Midbrain (tissue), 1 donor: Measurements from ENCODE around the gene MCRS1.

Experiments used
- DNase-seq: peaks from one replicate; lab custom pipeline; 2025; lab: John Stamatoyannopoulos, UW

Gene MCRS1

GRCh38 chr12:49555631-49556390 is 12.1 kb downstream of the MCRS1 start:
- no peak for DNase-seq

GRCh38 chr12:49554266-49554665 is 13.7 kb downstream of the MCRS1 start:
- no peak for DNase-seq

- no peak for DNase-seq
Measured at GRCh38 chr12:49553512-49554088, 14.3 kb downstream of the MCRS1 start.

GRCh38 chr12:49552899-49553298 is 15.0 kb downstream of the MCRS1 start:
- DNase-seq, result no peak

GRCh38 chr12:49552425-49552824 is 15.5 kb downstream of the MCRS1 start:
- DNase-seq, result no peak

GRCh38 chr12:49552014-49552413 is 15.9 kb downstream of the MCRS1 start:
- DNase-seq, result peak; percentile 17

GRCh38 chr12:49550693-49551252 is 17.2 kb downstream of the MCRS1 start:
- DNase-seq, result no peak

- DNase-seq, result no peak
Measured at GRCh38 chr12:49549735-49550692, 17.9 kb downstream of the MCRS1 start.

GRCh38 chr12:49548822-49549648 is 18.9 kb downstream of the MCRS1 start:
- DNase-seq, result no peak

- DNase-seq, result no peak
Measured at GRCh38 chr12:49548481-49548821, 19.5 kb downstream of the MCRS1 start.

- DNase-seq, result no peak
Measured at GRCh38 chr12:49547090-49547690, 20.8 kb downstream of the MCRS1 start.

- DNase-seq, result no peak
Measured at GRCh38 chr12:49546481-49546880, 21.5 kb downstream of the MCRS1 start.

GRCh38 chr12:49545815-49546214 is 22.1 kb downstream of the MCRS1 start:
- DNase-seq, result no peak

GRCh38 chr12:49543914-49544815 is 23.8 kb downstream of the MCRS1 start:
- no peak for DNase-seq

- DNase-seq, result no peak
Measured at GRCh38 chr12:49543221-49543913, 24.6 kb downstream of the MCRS1 start.

- no peak for DNase-seq
Measured at GRCh38 chr12:49542592-49543160, 25.3 kb downstream of the MCRS1 start.

GRCh38 chr12:49541911-49542505 is 25.9 kb downstream of the MCRS1 start:
- DNase-seq, result no peak

GRCh38 chr12:49541140-49541861 is 26.6 kb downstream of the MCRS1 start:
- DNase-seq, result no peak
